ENCODE data around the gene MAB21L2. TPM values are rescaled to one million over a fixed set of nuclear protein-coding genes. Genes with fewer than 3 reads are reported as not detected.

MAB21L2 gene
- total RNA-seq, 5 donors from 2014 or later (not counting 1 experiment from before 2014, with no cell fraction given) = not detected

DNA sequence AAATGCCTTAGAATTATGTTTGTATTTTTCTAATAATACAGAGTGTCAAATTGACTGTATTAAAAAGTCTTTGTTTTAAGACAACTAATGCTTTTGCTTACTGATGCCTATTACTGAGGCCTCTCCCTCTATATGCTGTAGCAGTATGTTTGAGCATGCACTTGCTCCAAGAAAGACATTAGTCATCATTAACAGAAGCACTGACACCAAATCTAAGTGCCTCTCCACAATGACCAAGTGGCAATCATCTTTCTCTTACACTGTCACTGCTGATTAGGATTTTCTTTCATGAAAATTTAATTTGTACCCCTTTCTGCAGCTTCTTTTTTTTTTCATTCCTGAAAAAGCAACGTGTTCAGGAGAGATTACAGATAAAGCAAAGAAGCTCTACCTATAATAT lies 11.1 kb upstream of the MAB21L2 start:
- H3K27ac Mint-ChIP-seq = no peak overlapping the region
- peaks cover 6 to 15% (median 12%) of the 10 kb centered on the region in 3 donors for H3K4me1 Mint-ChIP-seq
- ChIA-PET POLR2A (interaction anchor here in 1 of 2 donors (0.6 kb wide), 1 partner anchor 186 kb away, joined by 3 read pairs; no protein-coding TSS in a partner anchor), CTCF (no interaction called here)
- no peaks in the 10 kb centered on the region for H3K4me1 ChIP-seq (ENCODE audit: control insufficient read depth in 1 of 2, extremely low read depth in 1 of 2, insufficient read depth in 2 of 2, low read length in 2 of 2)
- no CpG with 5 or more reads among the region's 1 CpG for WGBS (ENCODE audit: insufficient coverage)
- H3K9me3 Mint-ChIP-seq = no peaks in the 10 kb centered on the region
- no peak overlapping the region for H3K4me3 Mint-ChIP-seq
- ATAC-seq (replicated peaks in 1 of 4) = no peak
- H3K4me3 ChIP-seq (ENCODE audit: control insufficient read depth in 1 of 2, extremely low read depth in 1 of 2, low read length in 1 of 2) = no peak overlapping the region
- H3K36me3 ChIP-seq (ENCODE audit: control insufficient read depth in 2 of 2, extremely low read depth in 1 of 2, insufficient read depth in 1 of 2, low read length in 1 of 2) = peaks cover 0 to 2% of the 10 kb centered on the region in 2 donors
- no peaks in the 10 kb centered on the region for H3K27me3 Mint-ChIP-seq
- no peaks in the 10 kb centered on the region for H3K27me3 ChIP-seq (replicated peaks in 1 of 2; ENCODE audit: control insufficient read depth in 2 of 2, extremely low read depth in 1 of 2, insufficient read depth in 2 of 2, low read length in 1 of 2)
- H3K36me3 Mint-ChIP-seq = peaks cover 23% of the 10 kb centered on the region
- DNase-seq = no peak
- no peak overlapping the region for H3K27ac ChIP-seq (ENCODE audit: low read length)
- no peaks in the 10 kb centered on the region for H3K9me3 ChIP-seq

DNA sequence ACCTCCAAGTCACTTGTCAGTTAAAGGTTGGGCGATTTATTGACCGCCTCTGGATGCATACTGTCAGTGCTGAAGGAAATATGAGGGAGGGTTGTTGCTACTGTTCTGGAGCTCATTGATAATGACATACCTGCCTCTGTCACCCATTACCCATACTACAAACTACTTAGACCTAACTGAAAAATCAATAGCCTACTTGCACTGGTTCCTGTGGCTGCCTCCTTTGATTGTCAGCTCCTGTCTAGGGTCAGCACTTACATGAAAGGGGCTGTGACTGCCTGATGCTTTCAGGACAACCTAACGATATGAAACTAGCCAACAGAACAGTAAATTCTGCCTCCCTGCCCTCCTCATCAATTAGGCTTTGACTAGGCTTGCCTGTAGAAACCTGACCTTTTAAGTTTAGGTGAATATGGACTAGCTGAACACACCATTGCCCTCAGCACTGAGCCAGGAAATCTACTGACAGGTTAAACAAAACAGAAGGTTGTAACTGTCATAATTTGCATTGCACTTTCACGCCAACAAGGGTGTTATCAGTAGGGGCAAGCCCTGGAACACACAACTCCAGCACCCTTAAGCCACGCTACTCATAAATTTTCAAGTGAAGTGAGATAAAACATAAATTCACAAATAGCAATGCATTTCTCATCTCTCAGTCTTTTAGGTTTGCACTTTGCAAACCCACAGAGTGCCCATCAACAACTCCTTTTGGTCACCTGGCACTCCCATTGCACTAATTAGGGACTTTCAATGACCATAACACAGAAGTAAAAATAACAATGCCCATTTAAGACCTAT lies 9.0 kb upstream of the MAB21L2 start:
- CTCF ChIA-PET = no interaction called here
- Mint-ChIP-seq H3K27me3 (no peaks in the 10 kb centered on the region), H3K4me3 (no peak overlapping the region), H3K4me1 (peaks cover 6 to 15% (median 12%) of the 10 kb centered on the region in 3 donors), H3K36me3 (peaks cover 12% of the 10 kb centered on the region), H3K9me3 (no peaks in the 10 kb centered on the region), H3K27ac (no peak overlapping the region)
- Histone ChIP-seq H3K36me3 (ENCODE audit: control insufficient read depth in 2 of 2, extremely low read depth in 1 of 2, insufficient read depth in 1 of 2, low read length in 1 of 2) (no peaks in the 10 kb centered on the region), H3K27me3 (replicated peaks in 1 of 2; ENCODE audit: control insufficient read depth in 2 of 2, extremely low read depth in 1 of 2, insufficient read depth in 2 of 2, low read length in 1 of 2) (no peaks in the 10 kb centered on the region), H3K27ac (ENCODE audit: low read length) (no peak overlapping the region), H3K4me3 (ENCODE audit: control insufficient read depth in 1 of 2, extremely low read depth in 1 of 2, low read length in 1 of 2) (no peak overlapping the region), H3K9me3 (no peaks in the 10 kb centered on the region), H3K4me1 (ENCODE audit: control insufficient read depth in 1 of 2, extremely low read depth in 1 of 2, insufficient read depth in 2 of 2, low read length in 2 of 2) (no peaks in the 10 kb centered on the region)
- DNase-seq (no peak), ATAC-seq (replicated peaks in 1 of 4) (no peak)
- POLR2A ChIA-PET = no interaction called here
- no CpG with 5 or more reads among the region's 5 CpGs for WGBS (ENCODE audit: insufficient coverage)

DNA sequence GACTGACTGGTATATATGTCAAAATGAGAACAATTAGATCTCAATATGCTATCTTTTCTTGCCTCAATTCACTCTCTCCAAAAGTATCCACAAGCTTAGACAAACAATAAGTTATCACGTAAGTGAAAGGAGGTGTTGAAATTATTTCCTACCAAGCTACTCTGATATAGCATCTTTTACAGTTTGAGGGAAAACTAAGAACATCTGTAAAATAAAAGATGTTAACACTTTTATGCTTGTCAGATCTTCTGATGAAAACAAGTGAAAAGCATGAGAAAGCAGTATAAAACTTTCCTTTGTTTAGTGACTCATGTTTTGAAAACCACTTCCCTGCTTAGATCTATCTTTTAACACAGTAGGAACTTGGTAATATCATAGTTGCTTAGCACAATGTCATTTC lies 8.4 kb upstream of the MAB21L2 start:
- ATAC-seq (replicated peaks in 1 of 4) = no peak
- Histone ChIP-seq H3K4me3 (ENCODE audit: control insufficient read depth in 1 of 2, extremely low read depth in 1 of 2, low read length in 1 of 2) (no peak overlapping the region), H3K27ac (ENCODE audit: low read length) (no peak overlapping the region), H3K27me3 (replicated peaks in 1 of 2; ENCODE audit: control insufficient read depth in 2 of 2, extremely low read depth in 1 of 2, insufficient read depth in 2 of 2, low read length in 1 of 2) (no peaks in the 10 kb centered on the region), H3K9me3 (no peaks in the 10 kb centered on the region), H3K4me1 (ENCODE audit: control insufficient read depth in 1 of 2, extremely low read depth in 1 of 2, insufficient read depth in 2 of 2, low read length in 2 of 2) (no peaks in the 10 kb centered on the region), H3K36me3 (ENCODE audit: control insufficient read depth in 2 of 2, extremely low read depth in 1 of 2, insufficient read depth in 1 of 2, low read length in 1 of 2) (no peaks in the 10 kb centered on the region)
- Mint-ChIP-seq H3K27me3 (no peaks in the 10 kb centered on the region), H3K9me3 (no peaks in the 10 kb centered on the region), H3K4me3 (no peak overlapping the region), H3K27ac (no peak overlapping the region), H3K36me3 (peaks cover 11% of the 10 kb centered on the region), H3K4me1 (peaks cover 6 to 15% (median 12%) of the 10 kb centered on the region in 3 donors)
- no CpG with 5 or more reads among the region's 1 CpG for WGBS (ENCODE audit: insufficient coverage)
- CTCF ChIA-PET = no interaction called here
- POLR2A ChIA-PET = no interaction called here
- DNase-seq = no peak

DNA sequence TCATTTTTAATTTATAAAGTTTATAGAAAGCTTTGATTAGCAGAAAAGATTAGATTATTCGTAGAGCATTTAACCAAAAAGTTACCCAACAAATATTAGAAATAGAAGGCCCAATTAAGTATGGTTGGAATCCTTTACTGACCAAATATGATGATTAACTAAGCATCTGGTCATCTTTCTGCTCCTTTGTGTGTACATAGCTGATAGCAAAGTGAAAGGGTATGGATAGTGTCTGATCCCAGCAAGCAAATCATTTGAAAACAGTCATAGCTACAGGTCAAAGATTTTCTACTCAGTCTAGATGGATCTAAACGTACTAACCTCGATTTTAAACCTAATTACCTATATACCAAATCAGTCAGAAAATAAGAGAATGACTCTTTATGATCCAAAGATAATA lies 7.3 kb upstream of the MAB21L2 start:
- no peaks in the 10 kb centered on the region for H3K27me3 Mint-ChIP-seq

DNA sequence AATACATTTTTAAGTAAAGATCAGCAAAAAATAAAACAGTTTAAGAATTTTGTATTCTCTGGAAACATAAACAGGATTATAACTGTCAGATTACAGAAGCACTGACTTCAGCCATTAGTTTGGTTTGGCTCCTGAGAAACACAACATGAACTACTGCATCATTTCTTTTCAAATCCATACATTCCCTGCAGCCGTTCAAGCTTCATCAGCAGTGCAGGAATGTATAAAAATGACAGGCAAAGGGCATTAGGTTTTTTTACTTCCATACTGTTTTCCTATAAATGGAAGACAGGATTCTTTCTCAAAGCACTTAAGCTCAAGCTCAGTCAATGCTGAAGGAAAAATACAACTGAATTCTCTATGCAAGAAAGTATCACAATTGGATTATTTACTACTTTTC lies 4.2 kb upstream of the MAB21L2 start:
- no peak overlapping the region for H3K27ac ChIP-seq (ENCODE audit: low read length)
- POLR2A ChIA-PET = no interaction called here
- Mint-ChIP-seq H3K4me3 (no peak overlapping the region), H3K27me3 (no peaks in the 10 kb centered on the region), H3K4me1 (peaks cover 6 to 14% (median 12%) of the 10 kb centered on the region in 3 donors), H3K36me3 (peaks cover 38% of the 10 kb centered on the region), H3K9me3 (no peaks in the 10 kb centered on the region), H3K27ac (no peak overlapping the region)
- CTCF ChIA-PET = no interaction called here
- no peak overlapping the region for H3K4me3 ChIP-seq (ENCODE audit: control insufficient read depth in 1 of 2, extremely low read depth in 1 of 2, low read length in 1 of 2)
- peaks cover 5 to 9% of the 10 kb centered on the region in 2 donors for H3K36me3 ChIP-seq (ENCODE audit: control insufficient read depth in 2 of 2, extremely low read depth in 1 of 2, insufficient read depth in 1 of 2, low read length in 1 of 2)
- H3K9me3 ChIP-seq = no peaks in the 10 kb centered on the region
- ATAC-seq (replicated peaks in 1 of 4) (no peak), DNase-seq (no peak)
- H3K4me1 ChIP-seq (ENCODE audit: control insufficient read depth in 1 of 2, extremely low read depth in 1 of 2, insufficient read depth in 2 of 2, low read length in 2 of 2) = no peaks in the 10 kb centered on the region
- H3K27me3 ChIP-seq (replicated peaks in 1 of 2; ENCODE audit: control insufficient read depth in 2 of 2, extremely low read depth in 1 of 2, insufficient read depth in 2 of 2, low read length in 1 of 2) = no peaks in the 10 kb centered on the region
- no CpG with 5 or more reads among the region's 1 CpG for WGBS (ENCODE audit: insufficient coverage)

More for the DNA sequence above, 7.3 kb upstream of the MAB21L2 start:
- DNase-seq (no peak), ATAC-seq (replicated peaks in 1 of 4) (no peak)
- H3K4me3 ChIP-seq (ENCODE audit: control insufficient read depth in 1 of 2, extremely low read depth in 1 of 2, low read length in 1 of 2) = no peak overlapping the region
- ChIA-PET POLR2A (interaction anchor here in 1 of 2 donors (0.6 kb wide), 1 partner anchor 523 kb away, joined by 3 read pairs; no protein-coding TSS in a partner anchor), CTCF (no interaction called here)
- no peaks in the 10 kb centered on the region for H3K9me3 ChIP-seq
- H3K4me1 ChIP-seq (ENCODE audit: control insufficient read depth in 1 of 2, extremely low read depth in 1 of 2, insufficient read depth in 2 of 2, low read length in 2 of 2) = no peaks in the 10 kb centered on the region
- no peaks in the 10 kb centered on the region for H3K9me3 Mint-ChIP-seq
- H3K36me3 ChIP-seq (ENCODE audit: control insufficient read depth in 2 of 2, extremely low read depth in 1 of 2, insufficient read depth in 1 of 2, low read length in 1 of 2) = no peaks in the 10 kb centered on the region
- H3K27ac Mint-ChIP-seq = no peak overlapping the region
- WGBS (ENCODE audit: insufficient coverage) = no CpG with 5 or more reads among the region's 3 CpGs
- no peak overlapping the region for H3K27ac ChIP-seq (ENCODE audit: low read length)
- H3K4me1 Mint-ChIP-seq = peaks cover 6 to 15% (median 14%) of the 10 kb centered on the region in 3 donors
- no peak overlapping the region for H3K4me3 Mint-ChIP-seq
- peaks cover 15% of the 10 kb centered on the region for H3K36me3 Mint-ChIP-seq
- H3K27me3 ChIP-seq (replicated peaks in 1 of 2; ENCODE audit: control insufficient read depth in 2 of 2, extremely low read depth in 1 of 2, insufficient read depth in 2 of 2, low read length in 1 of 2) = no peaks in the 10 kb centered on the region

DNA sequence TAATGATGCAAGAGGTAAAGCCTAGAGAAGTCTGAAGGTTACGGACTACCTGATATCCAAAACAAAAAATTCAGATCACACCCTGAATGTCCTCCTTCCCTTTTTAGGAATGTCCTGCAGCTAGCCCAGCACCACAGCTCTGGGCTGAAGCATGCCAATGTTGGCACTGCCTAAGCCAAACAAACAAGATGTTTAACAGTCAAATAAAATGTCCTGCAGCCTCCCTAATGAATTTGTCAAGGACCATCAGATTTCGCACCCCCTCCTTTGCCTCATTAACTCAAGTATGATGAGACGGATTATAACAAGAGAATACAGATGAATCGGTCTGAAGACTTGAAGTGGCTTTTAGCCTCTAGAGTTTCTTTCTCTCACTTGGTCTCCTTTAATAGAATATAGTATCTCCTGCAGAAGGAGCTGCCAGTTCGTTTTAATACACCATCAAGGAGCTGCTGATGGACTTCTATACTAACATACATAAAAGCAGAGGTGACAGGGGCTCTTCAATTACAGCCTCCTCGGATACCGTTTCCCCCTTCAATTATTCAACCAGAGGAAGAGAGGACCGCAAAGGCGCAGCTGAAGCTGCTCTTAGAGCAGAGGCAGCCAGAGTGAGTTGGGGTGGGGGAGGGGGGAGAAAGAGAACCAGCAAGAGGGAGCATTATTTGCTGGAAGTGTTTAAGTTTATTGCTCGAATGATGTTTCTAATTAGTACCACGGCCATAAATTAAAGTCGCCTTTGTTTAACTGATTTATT lies 3.0 kb upstream of the MAB21L2 start:
- Histone ChIP-seq H3K27ac (ENCODE audit: low read length) (no peak overlapping the region), H3K4me3 (ENCODE audit: control insufficient read depth in 1 of 2, extremely low read depth in 1 of 2, low read length in 1 of 2) (no peak overlapping the region), H3K9me3 (no peaks in the 10 kb centered on the region), H3K27me3 (replicated peaks in 1 of 2; ENCODE audit: control insufficient read depth in 2 of 2, extremely low read depth in 1 of 2, insufficient read depth in 2 of 2, low read length in 1 of 2) (no peaks in the 10 kb centered on the region), H3K4me1 (ENCODE audit: control insufficient read depth in 1 of 2, extremely low read depth in 1 of 2, insufficient read depth in 2 of 2, low read length in 2 of 2) (no peaks in the 10 kb centered on the region), H3K36me3 (ENCODE audit: control insufficient read depth in 2 of 2, extremely low read depth in 1 of 2, insufficient read depth in 1 of 2, low read length in 1 of 2) (peaks cover 5 to 20% of the 10 kb centered on the region in 2 donors)
- DNase-seq = no peak
- ATAC-seq (replicated peaks in 1 of 4) = no peak
- ChIA-PET POLR2A (no interaction called here), CTCF (no interaction called here)
- H3K4me1 Mint-ChIP-seq = peaks cover 4 to 6% (median 4%) of the 10 kb centered on the region in 3 donors
- WGBS (ENCODE audit: insufficient coverage) = no CpG with 5 or more reads among the region's 12 CpGs
- peaks cover 49% of the 10 kb centered on the region for H3K36me3 Mint-ChIP-seq
- H3K9me3 Mint-ChIP-seq = no peaks in the 10 kb centered on the region
- no peak overlapping the region for H3K4me3 Mint-ChIP-seq
- no peak overlapping the region for H3K27ac Mint-ChIP-seq
- H3K27me3 Mint-ChIP-seq = no peaks in the 10 kb centered on the region
